Left renal cortex interstitium (tissue), 4 donors: ENCODE data around the gene P3H2. TPM values are rescaled to one million over a fixed set of nuclear protein-coding genes. Genes with fewer than 3 reads are reported as not detected.

Source experiments
- DNase-seq, 4 donors: peaks; one replicate each; pipeline ENCODE4 v3.0.0-alpha.2; 2013; ENCODE audit warnings: low read depth in 4 of 4, low spot score in 2 of 4, missing footprints in 1 of 4
- polyA plus RNA-seq, 4 donors: library from polyadenylated mRNA; unstranded; fragments of 120-200 nt; gene quantifications; one replicate each; pipeline ENCODE4 v1.2.1, GENCODE V29; 2013; ENCODE audit not compliant: insufficient read length in 4 of 4

Gene P3H2
- polyA plus RNA-seq, 4 donors, result 82.6 to 101 (median 93.8) TPM

DNA sequence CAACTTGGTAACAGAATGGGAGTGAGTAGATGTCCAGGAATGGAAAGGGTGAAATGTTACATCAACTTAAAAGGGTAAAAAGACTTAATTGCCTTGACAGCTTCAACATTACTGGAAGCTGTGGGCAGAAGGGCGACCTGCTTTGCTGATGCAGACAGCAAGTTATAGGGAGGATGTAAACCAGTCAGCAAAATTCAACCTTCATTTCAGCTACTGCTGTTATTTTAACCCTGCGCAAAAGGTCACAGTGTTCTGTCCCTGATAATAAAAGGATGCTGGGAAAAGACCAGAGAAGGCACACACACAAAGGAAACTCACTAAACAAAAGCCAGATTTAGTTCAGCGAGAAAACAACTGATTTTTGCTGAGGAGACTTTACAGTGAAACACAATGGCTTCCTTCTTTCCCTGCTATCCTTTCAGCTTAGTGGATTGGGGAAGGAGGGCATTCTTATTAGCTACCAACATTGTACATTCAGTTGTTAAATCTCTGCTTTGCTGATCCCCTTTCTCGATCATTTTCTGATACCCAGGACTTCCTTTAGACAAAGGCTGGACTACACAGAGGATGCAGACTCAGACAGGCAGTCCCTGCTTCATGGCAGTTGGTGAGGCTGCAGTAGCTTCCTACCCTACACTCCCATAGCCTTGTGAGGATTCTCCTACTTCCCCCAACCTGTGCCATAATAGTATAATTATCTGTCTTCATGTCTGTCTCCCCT, 62.0 kb downstream of the P3H2 start:
- DNase-seq, result no peak

GRCh38 chr3:190056742-190057141, 64.0 kb downstream of the P3H2 start:
- no peak for DNase-seq

DNA sequence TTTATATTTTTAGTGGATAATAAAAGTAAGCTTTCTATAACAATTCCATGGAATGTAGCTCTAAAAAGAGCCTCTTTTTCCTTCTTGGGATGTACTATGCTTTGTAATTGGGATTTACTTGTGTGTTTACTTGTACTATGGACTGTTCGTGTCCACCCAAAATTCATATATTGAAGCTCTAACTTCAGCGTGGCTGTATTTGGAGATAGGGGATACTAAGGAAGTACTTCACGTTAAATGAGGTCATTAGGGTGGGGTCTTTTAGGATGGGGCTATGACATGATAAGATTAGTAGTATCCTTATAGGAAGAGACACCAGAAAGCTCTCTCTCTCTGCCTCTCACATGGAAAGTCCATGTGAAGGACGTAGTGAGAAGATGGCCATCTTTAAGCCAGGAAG, 64.9 kb downstream of the P3H2 start:
- no peak for DNase-seq

GRCh38 chr3:190053919-190054672, 66.6 kb downstream of the P3H2 start:
- no peak for DNase-seq

GRCh38 chr3:190051641-190052040, 69.1 kb downstream of the P3H2 start:
- DNase-seq, result no peak

GRCh38 chr3:190048932-190049441, 71.7 kb downstream of the P3H2 start:
- no peak for DNase-seq

GRCh38 chr3:190044974-190045373, 75.7 kb downstream of the P3H2 start:
- DNase-seq, result no peak

DNA sequence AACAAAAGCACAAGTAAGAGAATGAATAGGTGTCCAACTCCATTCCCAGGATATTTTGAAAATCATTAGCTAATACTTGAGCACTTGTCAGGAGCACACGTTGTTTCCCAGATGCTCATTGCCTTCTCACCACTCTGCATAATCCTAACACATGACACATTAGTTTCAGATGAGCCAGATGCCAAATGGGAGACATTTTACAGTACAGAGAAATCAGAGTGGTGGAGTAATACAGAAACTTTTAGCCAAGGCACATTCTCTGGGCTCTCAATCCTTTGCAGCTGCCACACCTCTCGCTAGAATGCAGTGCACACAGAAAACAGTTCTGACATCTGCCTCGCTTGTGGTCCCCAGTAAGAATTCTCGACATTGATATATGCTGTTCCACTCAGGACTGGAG, 76.6 kb downstream of the P3H2 start:
- DNase-seq, result no peak

DNA sequence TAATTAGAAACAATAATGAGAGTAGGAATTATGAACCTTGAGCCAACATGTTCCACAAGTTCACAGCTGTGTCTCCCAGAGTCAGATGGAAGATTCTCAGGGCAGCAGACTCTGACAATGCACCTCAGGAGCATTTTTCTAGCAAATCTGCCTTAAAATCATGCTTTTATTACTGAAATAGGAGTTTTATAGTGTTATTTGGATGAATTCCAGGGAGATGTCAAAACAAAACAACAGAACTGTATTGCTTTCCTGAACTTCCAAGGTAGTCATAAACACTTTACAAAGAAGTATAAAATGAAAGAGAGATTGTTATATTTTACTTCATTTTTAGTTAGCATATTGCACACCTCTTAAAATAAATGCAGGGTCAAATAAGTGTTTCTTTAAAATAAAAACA, 77.0 kb downstream of the P3H2 start:
- DNase-seq, result no peak

DNA sequence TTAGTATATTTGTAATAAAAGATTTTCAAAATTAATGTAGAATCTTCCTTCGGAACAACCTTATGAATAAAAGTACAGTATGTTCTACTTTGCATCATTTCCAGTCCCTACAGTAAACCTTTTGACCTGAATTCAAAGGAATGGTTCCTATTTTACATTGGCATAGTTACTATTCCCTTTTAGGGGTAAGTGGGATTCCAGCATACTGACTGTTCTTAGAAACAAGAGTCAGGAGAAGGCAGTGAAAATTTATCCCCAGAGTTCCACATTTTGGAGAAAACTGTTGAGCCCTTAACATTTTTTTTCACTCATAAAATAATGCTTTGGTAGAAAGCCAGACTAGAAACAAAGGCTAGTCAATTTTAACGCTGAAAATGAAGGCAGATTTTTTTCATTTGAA, 78.1 kb downstream of the P3H2 start:
- DNase-seq, result no peak

GRCh38 chr3:190041333-190042041, 79.2 kb downstream of the P3H2 start:
- DNase-seq, result no peak

DNA sequence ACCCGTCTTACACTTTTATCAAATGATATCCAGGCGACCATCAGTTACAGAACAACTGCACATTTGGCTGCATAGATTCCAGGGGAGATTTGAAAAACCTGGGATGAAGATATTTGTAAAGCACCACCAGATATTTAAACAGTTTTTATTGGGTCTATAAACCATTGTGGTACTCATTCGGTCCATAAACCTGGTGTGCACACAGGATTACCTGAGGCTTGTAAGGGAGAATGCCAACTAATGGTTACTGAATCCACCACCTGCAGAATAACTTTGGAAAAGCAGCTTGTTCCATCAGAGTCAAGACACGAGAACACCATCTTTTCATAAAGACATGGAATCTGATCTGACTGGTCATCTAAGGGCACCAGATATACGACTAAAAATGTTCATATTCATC, 80.6 kb downstream of the P3H2 start:
- no peak for DNase-seq

DNA sequence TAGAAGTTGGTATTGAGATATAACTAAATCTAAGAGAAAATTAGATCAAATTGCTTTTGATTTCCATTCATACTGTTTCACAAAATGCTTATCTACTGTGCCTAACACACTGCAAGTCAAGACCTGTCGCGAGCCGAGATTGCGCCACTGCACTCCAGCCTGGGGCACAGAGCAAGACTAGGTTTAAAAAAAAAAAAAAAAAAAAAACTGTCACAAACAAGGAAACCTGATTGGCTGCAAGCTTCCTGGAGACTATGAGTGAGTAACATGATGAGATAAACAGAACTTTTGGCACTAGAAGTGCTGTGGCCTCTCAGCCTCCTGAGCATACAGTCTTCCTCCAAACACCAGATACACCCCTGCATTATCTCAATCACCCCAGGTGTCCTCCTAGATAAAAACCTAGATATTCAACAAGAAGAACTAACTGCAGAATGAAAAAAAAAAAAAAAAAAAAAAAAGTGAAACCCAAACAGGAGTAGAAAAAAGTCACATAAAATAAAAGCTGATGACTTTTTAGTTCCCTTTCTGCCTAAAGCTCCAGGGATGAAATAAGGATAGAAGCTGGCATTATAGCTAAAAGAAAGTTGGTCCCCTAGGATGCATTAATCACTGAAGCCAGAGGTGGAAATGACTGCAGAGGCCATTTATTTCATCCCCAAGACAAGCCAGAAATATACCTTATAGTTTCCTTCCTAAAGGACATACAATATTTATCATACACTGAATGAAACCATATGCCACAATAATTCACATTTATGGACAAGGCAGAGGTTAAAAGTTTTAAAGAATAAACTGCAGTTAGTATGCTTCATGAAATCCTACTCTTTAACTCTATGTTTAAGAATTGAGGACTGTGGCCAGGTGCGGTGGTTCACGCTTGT, 82.4 kb downstream of the P3H2 start:
- DNase-seq, result no peak

GRCh38 chr3:190036631-190037030, 84.1 kb downstream of the P3H2 start:
- DNase-seq, result no peak

DNA sequence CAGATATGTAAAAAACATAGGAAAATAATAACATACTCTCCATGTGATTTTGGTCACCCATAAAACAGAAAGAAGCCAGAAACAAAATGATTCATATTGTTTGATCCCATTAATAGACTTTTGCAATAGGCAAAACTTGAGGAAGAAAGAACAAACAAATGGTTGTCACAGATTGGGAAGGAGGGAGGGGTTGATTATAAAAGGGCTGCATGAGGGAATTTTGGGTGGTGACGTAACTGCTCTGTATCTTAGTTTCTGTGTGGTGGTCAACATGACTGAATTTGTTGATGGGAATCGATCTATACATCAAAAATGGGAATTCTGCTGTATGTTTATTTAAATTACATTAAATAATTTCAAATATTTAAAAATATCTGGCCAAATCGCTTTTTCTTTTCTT, 86.3 kb downstream of the P3H2 start:
- DNase-seq, result no peak

GRCh38 chr3:190032923-190033322, 87.8 kb downstream of the P3H2 start:
- DNase-seq, result no peak

- DNase-seq, result no peak
These were observed 88.6 kb downstream of the P3H2 start for GRCh38 chr3:190031887-190032752.

- no peak for DNase-seq
These were observed 93.6 kb downstream of the P3H2 start for GRCh38 chr3:190027116-190027515.

GRCh38 chr3:190026154-190026553, 94.5 kb downstream of the P3H2 start:
- DNase-seq, result no peak
